GM18907 (cell line): ENCODE results near the gene MFAP5.
A peak's percentile ranks its signal among the peaks of the same experiment; 100 is the strongest.
"Not testable (repeated sequence)": the region's sequence is repeated elsewhere in the genome, so short reads cannot be mapped to it uniquely, and the experiment has no call there.

Source experiments
- ATAC-seq: cut with Tn5 transposase; IDR thresholded peaks from one replicate; pipeline ENCODE4 v1.9.1; 2021; ENCODE audit warnings: mild to moderate bottlenecking, moderate library complexity; ENCODE audit not compliant: unreplicated experiment

The MFAP5 gene

GRCh38 chr12:8676651-8677050, 14.0 kb upstream of the MFAP5 start:
- ATAC-seq, result no peak

GRCh38 chr12:8675591-8676036, 13.0 kb upstream of the MFAP5 start:
- peak; percentile 70 for ATAC-seq

GRCh38 chr12:8672381-8672780, 9.8 kb upstream of the MFAP5 start:
- ATAC-seq, result no peak

- ATAC-seq, result no peak
These were observed 5.8 kb upstream of the MFAP5 start for GRCh38 chr12:8668441-8668840.

- no peak for ATAC-seq
These were observed 4.6 kb upstream of the MFAP5 start for GRCh38 chr12:8667270-8667669.

- no peak for ATAC-seq
These were observed 3.1 kb upstream of the MFAP5 start for GRCh38 chr12:8665759-8666158.

- ATAC-seq, result no peak
These were observed 1.7 kb upstream of the MFAP5 start for GRCh38 chr12:8664228-8664913.

GRCh38 chr12:8661751-8662150, 875 bp downstream of the MFAP5 start:
- no peak for ATAC-seq

- no peak for ATAC-seq
These were observed 1.6 kb downstream of the MFAP5 start for GRCh38 chr12:8661016-8661415.

GRCh38 chr12:8658346-8658745, 4.3 kb downstream of the MFAP5 start:
- ATAC-seq, result no peak

GRCh38 chr12:8655421-8655820, 7.2 kb downstream of the MFAP5 start:
- ATAC-seq, result no peak

GRCh38 chr12:8648576-8649205, 13.9 kb downstream of the MFAP5 start:
- peak; percentile 79 for ATAC-seq

- no peak for ATAC-seq
These were observed 14.7 kb downstream of the MFAP5 start for GRCh38 chr12:8647968-8648367.

- ATAC-seq, result peak; percentile 71
These were observed 18.0 kb downstream of the MFAP5 start for GRCh38 chr12:8644345-8645248.

- ATAC-seq, result no peak
These were observed 19.9 kb downstream of the MFAP5 start for GRCh38 chr12:8642775-8643174.

GRCh38 chr12:8639936-8640335, 22.7 kb downstream of the MFAP5 start:
- ATAC-seq, result no peak

- no peak for ATAC-seq
These were observed 23.7 kb downstream of the MFAP5 start for GRCh38 chr12:8638951-8639350.

GRCh38 chr12:8637666-8638065, 25.0 kb downstream of the MFAP5 start:
- ATAC-seq, result no peak

GRCh38 chr12:8637244-8637643, 25.4 kb downstream of the MFAP5 start:
- no peak for ATAC-seq

GRCh38 chr12:8636581-8636980, 26.0 kb downstream of the MFAP5 start:
- no peak for ATAC-seq

GRCh38 chr12:8636007-8636346, 26.6 kb downstream of the MFAP5 start:
- not testable (repeated sequence) for ATAC-seq
